Jurkat, Clone E6-1 (cell line): ENCODE measurements around the gene C6. TPM values are rescaled to one million over a fixed set of nuclear protein-coding genes. Genes with fewer than 3 reads are reported as not detected.
"Not testable (repeated sequence)": the region's sequence is repeated elsewhere in the genome, so short reads cannot be mapped to it uniquely, and the experiment has no call there.

Source experiments
- DNase-seq: peaks from one replicate; pipeline ENCODE4 v3.0.0-alpha.2; 2011; ENCODE audit warnings: low read depth, low spot score
- H3K4me3 ChIP-seq: 2 replicates; pipeline ENCODE4 v1.5.1; 2011; ENCODE audit warnings: mild to moderate bottlenecking, low read length, control low read depth, moderate library complexity
- polyA plus RNA-seq: library from polyadenylated mRNA; unstranded; fragments of >200 nt; gene quantifications from one replicate; pipeline ENCODE4 v1.2.1, GENCODE V29; 2012; ENCODE audit warnings: missing spikeins; ENCODE audit not compliant: insufficient read length, insufficient read depth

C6 gene
- polyA plus RNA-seq: not detected

DNA sequence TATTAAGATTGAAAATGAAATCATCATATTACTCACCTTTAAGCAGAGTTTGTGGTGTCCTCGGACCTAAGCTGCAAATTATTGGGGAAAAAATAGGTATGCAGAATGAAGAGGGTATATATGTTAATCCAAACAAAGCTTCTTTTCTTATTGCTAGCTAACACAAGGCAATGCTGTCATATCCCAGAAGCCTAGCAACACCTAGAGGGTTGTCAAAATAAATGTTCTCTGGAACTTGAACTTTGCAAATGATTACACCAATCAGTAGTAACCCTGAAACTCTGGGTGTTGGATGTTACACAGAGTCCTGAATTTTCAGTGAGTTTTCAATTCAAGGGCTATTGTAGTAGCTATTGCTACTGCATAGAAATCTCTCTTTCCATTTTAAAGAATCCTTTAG is at the start of gene C6:
Gene C6, minus strand, starts transcription at position 193 of the 400 bp plus-strand sequence. CDS start 10,302 bp downstream, outside the sequence.
- no peak for DNase-seq

GRCh38 chr5:41256400-41256799 is 43.1 kb upstream of the C6 start:
- no peak for DNase-seq

More for the DNA sequence above, at the start of gene C6:
- no peak within 1 kb of the TSS for H3K4me3 ChIP-seq

DNA sequence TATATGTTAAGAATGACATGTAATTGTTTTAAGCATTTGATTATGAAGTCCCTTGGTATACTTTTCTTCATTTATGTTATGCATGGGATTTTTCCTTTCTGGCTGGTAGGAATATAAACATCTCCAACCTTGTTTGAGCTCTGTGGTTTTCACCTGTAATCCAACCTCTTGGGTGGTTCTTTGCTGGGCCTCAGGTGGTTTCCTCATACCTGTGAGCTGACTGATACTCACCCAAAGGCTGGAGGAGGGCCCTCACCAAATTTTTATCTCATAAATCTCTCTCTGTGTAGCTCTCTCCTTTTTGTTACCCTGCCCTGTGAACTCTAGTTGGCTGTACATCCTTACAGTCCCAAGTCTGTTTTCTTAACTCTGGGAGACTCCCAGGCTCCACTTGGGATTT is 39.8 kb upstream of the C6 start:
- no peak for DNase-seq
- H3K4me3 ChIP-seq: no peak overlapping the region

More at GRCh38 chr5:41256400-41256799, 43.1 kb upstream of the C6 start:
- H3K4me3 ChIP-seq: no peak overlapping the region

DNA sequence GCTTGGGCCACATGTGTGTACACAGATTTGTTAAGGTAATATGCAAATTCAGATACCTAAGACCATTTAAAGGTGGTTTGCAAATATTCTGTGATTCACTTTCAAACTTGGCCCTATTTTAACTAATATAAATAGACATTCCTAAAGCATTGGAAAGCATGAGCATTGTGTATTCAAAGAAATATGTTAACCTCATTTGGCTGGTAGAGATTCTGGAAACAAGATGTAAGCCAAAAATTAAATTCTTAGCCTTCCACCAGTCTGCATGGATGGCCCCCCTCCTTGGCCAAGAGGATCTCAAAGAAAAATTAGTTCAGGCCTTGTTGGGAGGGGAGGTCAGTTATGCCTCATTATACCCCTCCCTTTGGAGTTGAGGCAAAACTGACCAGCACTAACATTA is 38.7 kb upstream of the C6 start:
- DNase-seq: no peak
- H3K4me3 ChIP-seq: no peak overlapping the region

DNA sequence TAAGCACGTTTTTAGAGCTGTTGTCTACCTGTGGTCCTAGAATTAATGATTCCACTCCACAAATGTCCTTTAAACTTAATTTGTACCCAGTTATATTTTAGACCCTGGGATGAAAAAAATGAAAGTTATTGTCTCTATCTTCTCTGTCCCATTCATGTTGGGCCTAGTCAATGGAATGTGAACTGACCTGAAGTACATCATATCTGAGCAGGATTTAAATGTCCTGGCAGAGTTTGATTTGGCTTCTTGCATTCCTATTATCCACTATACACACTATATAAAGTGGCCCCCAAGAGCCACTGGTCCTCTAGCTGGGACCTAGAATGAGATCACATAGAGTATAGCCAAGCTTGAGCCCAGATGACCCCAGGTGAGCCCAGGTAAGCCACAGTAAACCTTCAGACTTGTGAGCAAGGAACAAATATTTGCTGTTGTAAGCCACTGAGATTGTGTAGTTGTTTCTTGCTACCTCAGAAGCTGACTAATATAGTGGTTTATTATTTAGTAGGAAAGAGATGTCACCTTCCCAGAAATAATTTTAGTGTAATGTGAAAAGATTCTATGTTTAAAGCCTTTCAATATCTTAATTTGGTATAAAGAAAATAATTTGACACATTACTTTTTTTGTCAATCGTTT is 37.1 kb upstream of the C6 start:
- H3K4me3 ChIP-seq: no peak overlapping the region
- DNase-seq: no peak

DNA sequence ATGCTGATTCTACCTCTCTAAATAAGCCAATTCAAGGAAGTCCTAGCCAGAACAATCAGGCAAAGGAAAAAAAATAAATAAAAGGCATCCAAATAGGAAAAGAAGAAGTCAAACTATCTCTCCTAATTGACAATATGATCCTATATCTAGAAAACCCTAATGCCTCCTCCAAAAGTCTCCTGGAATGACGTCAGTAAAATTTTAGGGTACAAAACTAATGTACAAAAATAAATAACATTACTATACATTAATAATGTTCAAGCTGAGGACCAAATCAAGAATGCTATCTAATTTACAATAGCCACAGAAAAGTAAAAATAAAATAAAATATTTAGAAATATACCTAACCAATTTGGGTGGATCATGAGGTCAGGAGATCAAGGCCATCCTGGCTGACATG is 33.8 kb upstream of the C6 start:
- no peak overlapping the region for H3K4me3 ChIP-seq
- no peak for DNase-seq

DNA sequence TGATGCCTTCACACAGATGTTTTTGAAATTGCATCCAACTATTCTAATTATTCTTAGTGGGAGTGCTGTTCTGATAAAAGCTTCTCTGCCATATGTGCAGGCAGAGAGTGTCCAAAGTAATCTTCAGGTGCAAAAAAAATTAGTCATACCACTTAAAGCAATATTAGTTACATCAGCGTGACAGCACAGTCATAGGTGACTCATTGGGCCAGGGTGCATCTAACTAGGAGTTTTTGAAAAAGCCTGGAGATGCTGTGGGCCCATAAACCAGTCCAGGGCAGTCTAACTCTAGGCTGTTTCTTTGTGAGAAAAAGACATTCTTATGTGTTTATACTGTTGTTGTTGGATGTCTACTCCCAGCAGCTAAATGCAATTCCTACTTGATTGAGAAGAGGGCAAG is 33.0 kb upstream of the C6 start:
- DNase-seq: no peak
- no peak overlapping the region for H3K4me3 ChIP-seq

DNA sequence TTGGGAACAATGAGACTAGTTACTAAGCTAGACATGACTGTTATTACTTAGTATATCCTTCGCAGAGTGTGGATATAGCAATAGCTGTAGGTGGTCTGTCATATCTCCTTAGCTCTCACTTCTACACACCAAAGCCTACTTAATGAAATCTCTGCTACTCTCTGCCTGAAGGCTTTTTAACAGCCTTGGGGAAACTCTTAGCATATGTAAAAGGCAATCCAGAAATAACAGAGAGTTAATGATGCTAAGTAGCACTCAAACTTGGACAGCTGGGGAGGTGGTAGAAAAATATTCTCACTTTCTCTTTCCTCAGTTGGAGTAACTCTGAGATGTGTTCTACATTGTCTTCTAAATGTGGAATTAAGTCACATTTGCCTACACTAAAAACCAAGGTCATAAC is 30.2 kb upstream of the C6 start:
- no peak for DNase-seq

DNA sequence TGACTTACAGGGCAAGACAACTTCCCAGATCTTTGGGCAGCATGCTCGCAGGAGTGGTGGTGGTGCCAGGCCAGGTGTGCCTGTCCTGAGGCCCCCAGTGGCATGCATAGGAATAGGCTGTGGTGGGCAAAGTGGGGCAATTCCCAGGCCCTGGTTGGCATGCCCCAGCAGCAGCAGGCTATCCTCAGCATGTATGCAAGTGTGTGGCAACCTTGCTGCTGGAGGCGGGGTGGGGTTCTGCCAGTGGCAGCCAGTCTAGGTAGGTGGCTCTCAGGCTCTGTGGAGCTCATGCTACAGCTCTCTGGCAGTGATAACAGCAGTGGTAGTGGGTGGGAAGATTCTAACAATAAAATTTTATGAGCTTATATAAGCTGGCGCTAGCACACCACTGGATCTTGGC is 27.7 kb upstream of the C6 start:
- DNase-seq: no peak
- H3K4me3 ChIP-seq: no peak overlapping the region

More for the DNA sequence above, 30.2 kb upstream of the C6 start:
- no peak overlapping the region for H3K4me3 ChIP-seq

DNA sequence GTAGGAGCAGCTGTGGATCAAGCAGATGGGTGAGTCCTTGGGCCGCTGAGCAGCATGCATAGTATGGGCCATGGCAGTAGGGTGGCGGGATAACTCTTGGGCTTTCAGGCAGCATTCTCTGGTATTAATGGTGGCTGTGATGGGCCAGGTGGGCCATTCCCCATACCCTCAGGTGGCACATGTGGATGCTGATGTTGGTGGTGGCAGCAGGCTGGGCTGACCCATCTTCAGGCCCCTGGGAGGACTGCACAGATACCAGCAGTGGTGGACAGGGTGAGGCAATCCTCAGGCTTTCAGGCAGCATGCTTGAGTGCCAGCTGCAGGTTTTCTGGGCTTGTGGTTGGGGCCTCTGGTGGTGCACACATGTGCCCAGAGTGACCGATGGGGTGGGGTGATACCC is 27.1 kb upstream of the C6 start:
- H3K4me3 ChIP-seq: no peak overlapping the region
- no peak for DNase-seq

DNA sequence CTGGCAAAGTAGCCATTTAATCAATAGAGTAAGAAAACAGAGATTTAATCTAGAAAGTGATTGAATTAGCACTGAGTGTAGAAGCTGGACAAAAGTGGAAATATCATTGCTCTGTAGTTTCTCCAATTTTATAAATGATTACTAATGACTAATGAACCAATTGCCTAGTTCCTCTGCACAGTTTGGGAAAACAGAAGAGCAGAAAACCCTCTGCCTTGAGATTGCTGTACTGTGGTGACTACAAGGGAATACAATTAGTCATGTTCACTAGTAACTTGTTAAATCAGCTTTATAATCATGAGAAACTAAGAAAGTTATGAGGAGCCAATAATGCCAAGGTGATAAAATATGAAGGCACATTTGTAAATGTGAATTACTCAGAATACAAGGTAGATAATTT is 21.1 kb upstream of the C6 start:
- DNase-seq: no peak
- no peak overlapping the region for H3K4me3 ChIP-seq

- DNase-seq: no peak
- H3K4me3 ChIP-seq: no peak overlapping the region
Measured at GRCh38 chr5:41232797-41233196, 19.5 kb upstream of the C6 start.

DNA sequence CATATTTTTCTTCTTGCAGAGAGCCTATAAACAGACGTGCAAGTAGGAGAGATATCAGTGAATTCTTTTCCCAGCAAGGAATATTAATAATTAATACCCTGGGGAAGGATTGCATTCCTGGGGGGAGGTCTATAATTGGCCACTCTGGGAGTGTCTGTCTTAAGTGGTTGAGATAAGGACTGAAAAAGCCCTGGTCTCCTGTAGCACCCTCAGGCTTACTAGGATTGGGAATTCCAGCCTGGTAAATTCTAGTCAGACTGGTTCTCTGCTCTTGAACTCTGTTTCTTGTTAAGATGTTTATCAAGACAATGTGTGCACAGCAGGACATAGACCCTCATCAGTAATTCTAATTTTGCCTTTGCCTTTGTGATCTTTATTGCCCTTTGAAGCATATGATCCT is 16.9 kb upstream of the C6 start:
- not testable (repeated sequence) for DNase-seq, H3K4me3 ChIP-seq

DNA sequence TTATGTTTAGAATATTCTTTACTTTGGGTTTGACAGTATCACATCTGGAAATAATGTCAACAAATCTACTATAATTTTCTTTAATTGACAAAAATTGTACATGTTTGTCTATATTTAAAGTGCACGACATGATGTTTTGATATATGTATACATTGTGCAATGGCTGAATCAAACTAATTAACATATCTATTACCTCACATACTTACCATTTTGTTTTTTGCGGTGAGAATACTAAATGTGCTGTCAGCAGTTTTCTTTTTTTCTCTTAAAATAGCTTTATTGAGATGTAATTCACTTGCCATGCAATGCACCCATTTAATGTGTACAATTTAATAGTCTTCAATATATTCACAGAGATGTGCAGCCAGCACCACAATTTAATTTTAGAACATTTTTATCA is 10.6 kb upstream of the C6 start:
- DNase-seq: no peak
- H3K4me3 ChIP-seq: no peak overlapping the region

GRCh38 chr5:41219658-41220269 is 6.4 kb upstream of the C6 start:
- DNase-seq: no peak
- H3K4me3 ChIP-seq: no peak overlapping the region

- no peak overlapping the region for H3K4me3 ChIP-seq
- DNase-seq: no peak
Measured at GRCh38 chr5:41218929-41219657, 5.8 kb upstream of the C6 start.

- DNase-seq: no peak
- H3K4me3 ChIP-seq: no peak overlapping the region
Measured at GRCh38 chr5:41214182-41214581, 850 bp upstream of the C6 start.

- no peak overlapping the region for H3K4me3 ChIP-seq
- no peak for DNase-seq
Measured at GRCh38 chr5:41212935-41213334, 397 bp downstream of the C6 start.

DNA sequence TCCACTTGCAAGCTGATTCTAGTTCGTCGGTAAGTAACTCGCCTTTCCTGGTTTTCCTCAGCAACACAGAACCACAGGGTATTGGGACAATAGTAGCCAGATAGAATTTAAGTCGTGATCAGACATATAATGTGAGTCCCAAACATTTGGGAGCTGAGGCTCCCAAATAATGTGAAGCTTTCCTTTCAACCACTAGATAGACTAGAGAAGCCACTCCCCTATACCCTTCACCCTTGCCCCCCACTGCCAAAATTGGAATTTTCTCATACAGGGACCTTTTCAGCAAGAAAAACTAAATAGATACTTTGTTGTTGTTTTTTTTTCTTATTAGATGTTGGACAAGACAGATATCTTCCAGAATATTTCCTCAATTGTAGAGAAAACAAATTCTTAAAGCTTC is 1.9 kb downstream of the C6 start:
- no peak for DNase-seq
- H3K4me3 ChIP-seq: no peak overlapping the region

- not testable (repeated sequence) for DNase-seq, H3K4me3 ChIP-seq
Measured at GRCh38 chr5:41205475-41205874, 7.9 kb downstream of the C6 start.
